Endodermal cell (in vitro differentiated cells): Measurements from ENCODE around the gene AP2S1. TPM values are rescaled to one million over a fixed set of nuclear protein-coding genes. Genes with fewer than 3 reads are reported as not detected.

Source experiments
- DNase-seq: peaks from one replicate; pipeline ENCODE4 v3.0.0-alpha.2; 2017
- H3K27ac ChIP-seq: 2 replicates; pipeline ENCODE4 v1.5.1; 2013; ENCODE audit warnings: mild to moderate bottlenecking, low read depth, low read length, moderate library complexity
- H3K27me3 ChIP-seq: 2 replicates; pipeline ENCODE4 v1.6.1; 2013; ENCODE audit warnings: mild to moderate bottlenecking, low read length, moderate library complexity; ENCODE audit not compliant: insufficient read depth, control insufficient read depth, poor library complexity, severe bottlenecking
- H3K36me3 ChIP-seq: 2 replicates; pipeline ENCODE4 v1.7.0; 2013; ENCODE audit warnings: mild to moderate bottlenecking, low read length, moderate library complexity; ENCODE audit not compliant: control insufficient read depth, insufficient read depth
- H3K4me1 ChIP-seq: one replicate; pipeline ENCODE4 v1.7.0; 2013; ENCODE audit warnings: low read length; ENCODE audit not compliant: control insufficient read depth, insufficient read depth
- H3K4me3 ChIP-seq: 2 replicates; pipeline ENCODE4 v1.5.1; 2013; ENCODE audit warnings: mild to moderate bottlenecking, low read length, moderate library complexity
- H3K9ac ChIP-seq: 2 replicates; pipeline ENCODE4 v1.6.1; 2013; ENCODE audit warnings: mild to moderate bottlenecking, low read length, moderate library complexity; ENCODE audit not compliant: poor library complexity, severe bottlenecking; ENCODE audit errors: extremely low read depth
- H3K9me3 ChIP-seq: 2 replicates; pipeline ENCODE4 v1.6.1; 2013; ENCODE audit warnings: mild to moderate bottlenecking, low read length, moderate library complexity; ENCODE audit not compliant: control insufficient read depth
- H3K27ac Mint-ChIP-seq: 2 replicates; pipeline ENCODE4 v1.8.0; 2020; ENCODE audit warnings: mixed read lengths
- H3K27me3 Mint-ChIP-seq: 2 replicates; pipeline ENCODE4 v1.8.0; 2021; ENCODE audit warnings: mild to moderate bottlenecking, mixed read lengths; ENCODE audit not compliant: insufficient read depth
- H3K36me3 Mint-ChIP-seq: 2 replicates; pipeline ENCODE4 v1.8.0; 2020; ENCODE audit warnings: low read depth, mixed read lengths
- H3K4me1 Mint-ChIP-seq: 2 replicates; pipeline ENCODE4 v1.8.0; 2020; ENCODE audit warnings: mixed read lengths
- H3K4me3 Mint-ChIP-seq: 2 replicates; pipeline ENCODE4 v1.8.0; 2020; ENCODE audit warnings: mild to moderate bottlenecking, moderate library complexity, mixed read lengths
- H3K9me3 Mint-ChIP-seq: 2 replicates; pipeline ENCODE4 v1.8.0; 2020; ENCODE audit warnings: mild to moderate bottlenecking, mixed read lengths
- WGBS, 2 experiments: methylation state at CpG; one replicate each; pipeline versions ENCODE4 v1.1.5 to v1.1.7; 2013; ENCODE audit warnings: missing lambda C conversion rate in 2 of 2, mixed read lengths in 1 of 2; ENCODE audit not compliant: insufficient coverage in 1 of 2, insufficient read length in 1 of 2; 5-methylcytosine and 5-hydroxymethylcytosine counted together
- total RNA-seq, 2 donors: library from RNA; stranded (reverse); fragmentation: NEBNext Ultra II Directional in 1 of 2; extraction: Animal tissue kit (Norgen Biotek cat#: 25700) in 1 of 2; gene quantifications; 2 replicates in 1 of 2; 3 replicates in 1 of 2; pipeline ENCODE4 v1.2.1, GENCODE V29; 2021
- TF ChIP-seq, protein P1 (sequence below): fragments of 200-600 bp; sonication (generic); conservative IDR thresholded peaks from 2 replicates; pipeline ENCODE4 v1.5.0; 2021; ENCODE audit warnings: antibody characterized with exemption, mild to moderate bottlenecking

AP2S1 gene
- total RNA-seq, 2 donors from 2014 or later: 162 to 214 TPM

DNA sequence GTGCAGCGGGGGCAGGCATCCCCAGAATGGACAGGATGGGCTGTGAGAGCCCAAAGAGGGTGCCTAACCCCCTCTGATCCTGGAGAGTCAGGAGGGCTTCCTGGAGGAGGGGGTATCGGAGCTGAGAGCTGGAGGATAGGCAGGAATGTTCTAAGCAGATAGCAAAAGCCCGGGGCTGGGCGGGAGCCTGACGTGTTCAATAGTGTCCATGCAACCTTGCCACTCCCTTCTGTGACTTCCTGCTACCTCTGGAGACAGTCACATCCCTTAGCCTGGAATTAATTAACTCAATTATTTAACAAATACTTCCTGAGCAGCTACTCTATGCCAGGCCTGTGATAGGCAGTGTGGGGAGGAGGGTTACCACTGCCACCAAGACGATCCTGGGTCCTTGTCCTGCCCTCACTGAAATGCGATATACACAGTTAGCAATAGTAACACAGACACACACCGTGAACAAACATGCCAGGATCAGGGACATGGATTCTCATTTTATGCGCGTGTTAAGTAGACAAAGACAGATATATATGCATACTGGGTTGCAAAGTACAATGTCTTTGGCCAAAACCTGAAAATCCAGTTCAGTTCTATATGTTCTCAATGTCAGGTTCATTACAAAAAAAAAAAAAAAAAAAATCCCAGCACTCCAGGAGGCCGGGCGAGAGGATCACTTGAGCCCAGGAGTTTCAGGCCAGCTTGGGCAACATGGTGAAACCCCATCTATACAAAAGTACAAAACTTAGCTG is 10.7 kb downstream of the AP2S1 start:
- 93 to 94% methylated on average over 11 to 12 of the region's 12 CpGs for WGBS, 2 experiments

DNA sequence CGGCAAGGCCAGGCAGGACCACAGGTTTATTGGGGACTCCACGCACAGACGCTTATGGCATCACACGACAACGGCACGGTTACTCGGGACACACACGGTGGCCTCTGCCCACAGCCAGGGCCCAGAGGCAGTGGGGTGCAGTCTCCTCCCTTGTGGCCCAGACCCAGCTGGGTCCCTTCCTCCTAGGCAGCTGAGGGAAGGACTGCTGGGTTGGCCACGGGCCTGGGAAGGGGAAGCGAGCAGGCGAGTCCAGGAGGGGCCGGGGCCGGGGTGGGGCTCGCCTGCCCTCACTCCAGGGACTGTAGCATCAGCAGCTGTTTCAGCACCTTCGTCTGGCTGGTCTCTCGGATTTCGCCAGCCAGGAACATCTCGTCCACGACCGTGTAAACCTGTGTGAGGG is 12.5 kb downstream of the AP2S1 start:
- peaks cover 34% of the 10 kb centered on the region for H3K36me3 Mint-ChIP-seq
- no peaks in the 10 kb centered on the region for H3K4me1 Mint-ChIP-seq
- DNase-seq: no peak
- TF ChIP-seq, protein P1, sequence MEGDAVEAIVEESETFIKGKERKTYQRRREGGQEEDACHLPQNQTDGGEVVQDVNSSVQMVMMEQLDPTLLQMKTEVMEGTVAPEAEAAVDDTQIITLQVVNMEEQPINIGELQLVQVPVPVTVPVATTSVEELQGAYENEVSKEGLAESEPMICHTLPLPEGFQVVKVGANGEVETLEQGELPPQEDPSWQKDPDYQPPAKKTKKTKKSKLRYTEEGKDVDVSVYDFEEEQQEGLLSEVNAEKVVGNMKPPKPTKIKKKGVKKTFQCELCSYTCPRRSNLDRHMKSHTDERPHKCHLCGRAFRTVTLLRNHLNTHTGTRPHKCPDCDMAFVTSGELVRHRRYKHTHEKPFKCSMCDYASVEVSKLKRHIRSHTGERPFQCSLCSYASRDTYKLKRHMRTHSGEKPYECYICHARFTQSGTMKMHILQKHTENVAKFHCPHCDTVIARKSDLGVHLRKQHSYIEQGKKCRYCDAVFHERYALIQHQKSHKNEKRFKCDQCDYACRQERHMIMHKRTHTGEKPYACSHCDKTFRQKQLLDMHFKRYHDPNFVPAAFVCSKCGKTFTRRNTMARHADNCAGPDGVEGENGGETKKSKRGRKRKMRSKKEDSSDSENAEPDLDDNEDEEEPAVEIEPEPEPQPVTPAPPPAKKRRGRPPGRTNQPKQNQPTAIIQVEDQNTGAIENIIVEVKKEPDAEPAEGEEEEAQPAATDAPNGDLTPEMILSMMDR: no peak
- no peak overlapping the region for H3K27ac Mint-ChIP-seq
- H3K9me3 Mint-ChIP-seq: no peaks in the 10 kb centered on the region
- H3K4me3 Mint-ChIP-seq: no peak overlapping the region
- Histone ChIP-seq H3K27me3 (peaks cover 11% of the 10 kb centered on the region), H3K4me3 (no peak overlapping the region), H3K9me3 (no peaks in the 10 kb centered on the region), H3K36me3 (peaks cover 43% of the 10 kb centered on the region), H3K4me1 (no peaks in the 10 kb centered on the region), H3K9ac (no peak overlapping the region), H3K27ac (no peak overlapping the region)
- 94% methylated on average over 14 to 20 of the region's 20 CpGs for WGBS, 2 experiments
- H3K27me3 Mint-ChIP-seq: peaks cover 22% of the 10 kb centered on the region

More for the DNA sequence above, 10.7 kb downstream of the AP2S1 start:
- H3K9me3 Mint-ChIP-seq: no peaks in the 10 kb centered on the region
- H3K4me3 Mint-ChIP-seq: no peak overlapping the region
- Histone ChIP-seq H3K27ac (no peak overlapping the region), H3K36me3 (peaks cover 59% of the 10 kb centered on the region), H3K9ac (no peak overlapping the region), H3K27me3 (peaks cover 6% of the 10 kb centered on the region), H3K4me3 (no peak overlapping the region), H3K9me3 (no peaks in the 10 kb centered on the region), H3K4me1 (no peaks in the 10 kb centered on the region)
- DNase-seq: no peak
- TF ChIP-seq, protein P1: no peak
- H3K4me1 Mint-ChIP-seq: no peaks in the 10 kb centered on the region
- H3K27ac Mint-ChIP-seq: no peak overlapping the region
- peaks cover 8% of the 10 kb centered on the region for H3K27me3 Mint-ChIP-seq
- peaks cover 44% of the 10 kb centered on the region for H3K36me3 Mint-ChIP-seq

DNA sequence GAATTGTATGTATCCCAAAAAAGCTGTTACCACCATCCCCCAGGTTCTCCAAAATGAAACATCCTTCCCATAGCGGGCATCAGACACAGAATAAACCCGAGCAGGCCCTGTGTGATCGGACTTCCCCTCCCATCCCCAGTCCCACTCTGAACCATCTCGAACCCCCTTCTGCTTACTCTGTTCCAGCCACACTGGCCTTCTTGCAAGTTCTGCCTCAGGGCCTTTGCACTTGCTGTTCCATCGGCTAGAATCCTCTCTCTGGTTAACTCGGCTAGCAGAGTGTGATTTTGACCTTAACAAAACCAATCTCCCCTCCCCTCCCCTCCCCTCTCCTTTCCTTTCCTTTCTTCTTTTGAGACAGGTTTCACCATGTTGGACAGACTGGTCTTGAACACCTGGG is 15.7 kb downstream of the AP2S1 start:
- Mint-ChIP-seq H3K27ac (no peak overlapping the region), H3K9me3 (peaks cover 6% of the 10 kb centered on the region), H3K4me1 (no peaks in the 10 kb centered on the region), H3K27me3 (peaks cover 46% of the 10 kb centered on the region), H3K4me3 (no peak overlapping the region), H3K36me3 (peaks cover 16% of the 10 kb centered on the region)
- Histone ChIP-seq H3K27ac (no peak overlapping the region), H3K9me3 (peaks cover 6% of the 10 kb centered on the region), H3K9ac (no peak overlapping the region), H3K36me3 (peaks cover 25% of the 10 kb centered on the region), H3K4me1 (no peaks in the 10 kb centered on the region), H3K27me3 (peaks cover 28% of the 10 kb centered on the region), H3K4me3 (no peak overlapping the region)
- TF ChIP-seq, protein P1: no peak
- no peak for DNase-seq
- WGBS, 2 experiments: 94 to 100% methylated on average over 3 to 6 of the region's 6 CpGs
